Retinal pigment epithelial cell (primary cell): ENCODE results near the gene SEC22A.

ENCODE experiments used
- DNase-seq: peaks from one replicate; pipeline ENCODE4 v3.0.0-alpha.2; 2010; ENCODE audit warnings: low read depth
- H3K4me3 ChIP-seq: 2 replicates; pipeline ENCODE4 v1.5.1; 2011; ENCODE audit warnings: mild to moderate bottlenecking, low read length, control low read depth, moderate library complexity
- CTCF ChIP-seq: conservative IDR thresholded peaks from 2 replicates; pipeline ENCODE4 v1.5.1; 2011; ENCODE audit warnings: low read depth, low read length, control low read depth, inconsistent platforms

The SEC22A gene

DNA sequence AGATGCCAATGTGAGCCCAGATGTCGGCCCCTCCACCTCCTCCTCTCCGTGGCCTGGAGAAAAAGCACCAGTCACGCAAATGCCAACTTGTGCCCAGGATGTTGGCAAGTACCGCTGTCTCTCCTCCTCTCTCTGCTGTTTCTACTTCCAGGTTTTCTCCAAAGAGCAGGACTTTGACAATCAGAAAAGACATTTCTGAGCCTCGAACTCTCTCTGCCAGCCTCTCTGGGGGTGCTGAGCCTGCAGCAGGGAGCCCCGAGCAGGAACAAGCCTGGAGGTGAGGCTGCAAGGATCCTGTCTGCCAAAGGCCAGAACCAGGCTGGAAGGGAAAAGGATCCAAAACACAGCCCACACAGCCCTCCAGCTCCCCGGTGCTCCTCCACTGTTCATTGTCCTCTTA lies 89.7 kb downstream of the SEC22A start:
- TF ChIP-seq CTCF, result no peak
- DNase-seq, result no peak
- H3K4me3 ChIP-seq, result no peak overlapping the region

DNA sequence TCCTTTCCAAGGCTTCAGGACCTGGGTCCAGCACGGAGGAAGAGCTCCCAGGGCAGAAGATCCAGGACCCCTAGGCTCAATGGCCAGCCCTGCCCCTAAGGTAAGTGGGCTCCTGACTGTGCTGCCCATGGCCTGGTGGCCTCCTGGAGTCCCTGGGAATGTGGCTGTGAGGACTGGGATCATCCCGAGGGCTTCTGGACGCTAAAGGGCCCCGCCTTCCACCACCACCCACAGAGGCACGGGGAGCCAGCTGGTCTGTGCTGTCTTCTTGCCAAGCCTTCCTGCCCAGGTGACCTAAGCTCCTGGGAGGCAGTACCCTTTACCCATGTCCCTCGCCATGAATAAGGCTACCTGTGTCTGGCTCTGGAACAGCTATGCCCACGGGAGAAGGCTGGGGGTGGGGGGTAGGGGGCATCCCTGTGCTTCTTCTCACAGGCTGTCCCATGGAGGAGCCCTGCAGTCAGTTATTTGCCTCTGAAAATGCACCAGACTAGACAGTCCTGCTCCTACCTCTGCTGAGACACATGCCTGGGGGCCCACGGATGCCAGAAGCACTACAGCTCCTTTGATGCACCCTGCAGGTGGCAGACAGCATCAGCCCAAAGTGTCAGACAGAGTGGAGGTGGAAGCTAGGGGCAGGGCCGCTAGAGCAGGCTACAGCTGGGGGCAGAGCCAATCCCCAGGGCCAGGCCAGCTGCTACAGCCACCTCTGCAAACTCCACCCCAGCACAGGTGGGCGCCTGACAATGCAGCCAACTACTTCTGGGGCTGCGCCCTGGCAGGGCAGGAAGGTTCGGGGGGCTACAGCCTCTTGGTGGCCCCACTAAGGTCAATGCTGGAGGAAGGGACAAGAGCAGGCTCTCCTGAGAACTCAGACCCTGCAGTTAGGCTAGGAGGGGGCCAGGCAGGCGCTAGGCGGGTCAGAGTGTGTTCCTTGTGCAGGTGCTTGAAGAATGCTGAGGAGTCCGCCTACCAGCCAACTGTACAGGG lies 90.9 kb downstream of the SEC22A start:
- H3K4me3 ChIP-seq, result no peak overlapping the region
- no peak for DNase-seq
- no peak for TF ChIP-seq CTCF

DNA sequence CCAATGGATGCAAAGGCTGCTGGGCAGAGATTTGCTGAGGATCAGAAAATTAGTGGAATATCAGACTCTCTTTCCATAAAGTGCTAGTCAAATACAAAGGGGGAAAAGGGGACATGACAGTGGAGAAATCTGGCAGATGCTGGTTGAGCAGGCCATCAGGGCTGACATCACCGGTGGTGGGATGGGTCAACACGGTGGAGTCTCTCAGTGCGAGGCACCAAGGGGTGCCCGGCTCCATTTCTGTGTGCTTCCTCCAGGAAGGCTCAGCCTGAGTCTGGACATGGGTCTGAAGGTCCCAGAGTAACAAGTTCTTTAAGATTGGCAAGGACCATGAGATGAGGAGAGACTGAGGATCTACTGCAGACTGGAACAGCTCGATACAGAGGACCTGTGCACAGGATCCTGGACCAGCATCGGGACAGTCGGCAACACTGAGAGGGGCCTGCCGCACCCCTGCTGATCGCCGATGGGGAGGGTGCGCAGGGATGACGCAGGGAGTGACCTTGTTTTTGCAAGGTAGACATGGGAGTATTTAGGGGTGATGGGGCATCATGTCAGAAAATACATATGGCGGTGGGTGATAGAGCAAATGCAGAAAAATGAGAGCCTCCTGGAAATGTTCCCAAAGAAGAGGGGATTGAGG lies 92.7 kb downstream of the SEC22A start:
- no peak for DNase-seq
- TF ChIP-seq CTCF, result no peak
- H3K4me3 ChIP-seq, result no peak overlapping the region

DNA sequence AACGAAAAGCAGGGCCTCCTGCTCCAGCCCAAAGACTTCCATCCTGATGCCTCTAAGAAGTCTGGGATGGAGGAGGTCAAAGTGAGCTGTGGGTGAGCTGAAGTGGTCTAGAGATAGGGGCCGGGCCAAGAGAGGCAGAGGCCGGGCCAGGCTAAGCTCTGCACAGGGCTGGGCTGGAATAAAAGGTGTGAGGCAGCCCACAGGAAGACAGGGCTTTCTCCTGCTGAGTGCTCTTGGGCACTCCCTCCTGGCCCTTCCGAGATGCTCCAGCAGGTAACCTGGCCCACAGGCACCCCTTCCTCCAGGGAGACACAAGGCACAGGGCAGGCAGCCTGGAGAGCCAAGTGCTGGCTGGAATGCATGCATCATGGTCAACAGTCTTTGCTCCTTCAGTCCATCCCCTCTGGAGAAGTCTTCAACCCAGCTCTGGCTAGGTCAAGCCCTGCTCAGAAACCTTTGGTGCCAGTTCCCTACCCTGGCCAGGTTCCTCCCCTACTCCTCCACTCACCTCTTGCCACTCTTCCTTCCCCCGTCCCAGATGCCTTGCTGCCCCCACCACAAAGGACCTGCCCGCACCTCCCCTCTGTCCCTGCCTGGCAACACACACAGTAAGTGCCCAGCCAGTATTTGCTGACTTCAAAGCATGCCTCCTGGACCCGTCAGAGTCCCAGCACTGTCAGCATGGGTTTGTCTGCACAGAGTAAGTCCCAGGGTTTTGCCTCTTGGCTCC lies 93.6 kb downstream of the SEC22A start:
- no peak overlapping the region for H3K4me3 ChIP-seq

DNA sequence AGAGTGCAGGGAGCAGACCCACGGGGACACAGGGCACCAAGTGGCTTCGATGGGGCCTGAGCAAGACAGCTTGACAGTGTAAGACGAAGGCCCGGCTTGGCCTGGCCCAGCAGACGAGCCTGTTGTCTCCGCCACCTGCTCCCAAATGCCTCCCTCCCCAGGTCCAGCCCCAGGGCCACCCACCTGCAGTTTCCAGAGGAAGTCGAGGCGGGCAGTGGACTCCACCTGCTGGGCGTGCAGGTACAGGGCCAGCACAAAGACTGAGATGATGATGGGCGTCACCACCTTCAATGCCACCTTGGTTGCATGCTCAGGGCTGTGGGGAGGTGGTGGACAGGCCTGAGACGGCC lies 94.1 kb downstream of the SEC22A start:
- DNase-seq, result no peak
- no peak overlapping the region for H3K4me3 ChIP-seq
- TF ChIP-seq CTCF, result no peak

More for the DNA sequence above, 93.6 kb downstream of the SEC22A start:
- no peak for DNase-seq
- no peak for TF ChIP-seq CTCF

DNA sequence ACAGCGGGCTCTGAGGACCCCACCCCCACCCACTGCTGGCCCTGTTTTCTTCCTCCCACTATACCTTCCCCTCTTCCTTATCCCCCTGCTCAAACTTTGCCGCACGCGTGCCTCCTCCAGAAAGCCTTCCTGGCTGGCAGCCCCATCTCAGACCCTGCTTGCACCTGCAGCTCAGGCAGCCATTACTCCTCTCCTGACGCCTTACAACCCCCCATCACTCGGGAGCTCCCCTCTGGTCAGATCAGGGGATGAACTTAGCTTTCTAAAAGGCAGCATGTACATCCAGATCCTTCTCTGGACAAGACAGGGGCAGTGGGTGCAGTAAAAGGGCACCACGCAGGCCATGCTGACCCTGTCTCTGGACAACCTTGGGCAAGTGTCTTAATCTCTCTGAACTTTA lies 94.5 kb downstream of the SEC22A start:
- no peak for DNase-seq
- no peak for TF ChIP-seq CTCF

More for the DNA sequence above, 94.5 kb downstream of the SEC22A start:
- no peak overlapping the region for H3K4me3 ChIP-seq
